Stimulated activated naive CD8-positive, alpha-beta T cell treated with anti-CD3 and anti-CD28 coated beads, Interleukin-15, Interleukin-2, amounts not matched to agents 100 ng/mL and 50 ng/mL, for 24 hours (primary cell): Measurements from ENCODE around the gene ENAH.
A peak's percentile ranks its signal among the peaks of the same experiment; 100 is the strongest.

Experiments
- H3K27ac Mint-ChIP-seq: one replicate; pipeline ENCODE4 v1.8.0; 2021; ENCODE audit warnings: mild to moderate bottlenecking, mixed read lengths
- H3K27me3 Mint-ChIP-seq: one replicate; pipeline ENCODE4 v1.8.0; 2021; ENCODE audit warnings: mixed read lengths
- H3K36me3 Mint-ChIP-seq: one replicate; pipeline ENCODE4 v1.8.0; 2021; ENCODE audit warnings: low read depth, mixed read lengths
- H3K4me1 Mint-ChIP-seq: one replicate; pipeline ENCODE4 v1.8.0; 2021; ENCODE audit warnings: low read depth, mixed read lengths
- H3K4me3 Mint-ChIP-seq: one replicate; pipeline ENCODE4 v1.8.0; 2021; ENCODE audit warnings: mild to moderate bottlenecking, mixed read lengths
- H3K9me3 Mint-ChIP-seq: one replicate; pipeline ENCODE4 v1.8.0; 2021; ENCODE audit warnings: mixed read lengths

Gene ENAH

GRCh38 chr1:225446981-225447615 is 205.8 kb downstream of the ENAH start:
- no peak overlapping the region for H3K4me3 Mint-ChIP-seq
- no peaks in the 10 kb centered on the region for H3K36me3 Mint-ChIP-seq
- no peaks in the 10 kb centered on the region for H3K27me3 Mint-ChIP-seq
- H3K27ac Mint-ChIP-seq = no peak overlapping the region
- H3K4me1 Mint-ChIP-seq = peaks cover 63% of the 10 kb centered on the region
- no peaks in the 10 kb centered on the region for H3K9me3 Mint-ChIP-seq

- Mint-ChIP-seq H3K27ac (peak overlapping the region; percentile 16), H3K36me3 (no peaks in the 10 kb centered on the region), H3K27me3 (no peaks in the 10 kb centered on the region), H3K9me3 (no peaks in the 10 kb centered on the region), H3K4me3 (no peak overlapping the region), H3K4me1 (peaks cover 68% of the 10 kb centered on the region)
Observed at GRCh38 chr1:225446595-225446960, 206.3 kb downstream of the ENAH start.

- Mint-ChIP-seq H3K36me3 (no peaks in the 10 kb centered on the region), H3K9me3 (no peaks in the 10 kb centered on the region), H3K27ac (peak overlapping the region; percentile 94), H3K27me3 (no peaks in the 10 kb centered on the region), H3K4me1 (peaks cover 67% of the 10 kb centered on the region), H3K4me3 (peak overlapping the region; percentile 67)
Observed at GRCh38 chr1:225445639-225446594, 207.0 kb downstream of the ENAH start.

- H3K27ac Mint-ChIP-seq = peak overlapping the region; percentile 45
- no peaks in the 10 kb centered on the region for H3K9me3 Mint-ChIP-seq
- H3K36me3 Mint-ChIP-seq = no peaks in the 10 kb centered on the region
- H3K4me1 Mint-ChIP-seq = peaks cover 56% of the 10 kb centered on the region
- no peak overlapping the region for H3K4me3 Mint-ChIP-seq
- no peaks in the 10 kb centered on the region for H3K27me3 Mint-ChIP-seq
Observed at GRCh38 chr1:225442123-225442505, 210.8 kb downstream of the ENAH start.

GRCh38 chr1:225441314-225442122 is 211.4 kb downstream of the ENAH start:
- Mint-ChIP-seq H3K27me3 (no peaks in the 10 kb centered on the region), H3K4me3 (no peak overlapping the region), H3K36me3 (no peaks in the 10 kb centered on the region), H3K4me1 (peaks cover 58% of the 10 kb centered on the region), H3K27ac (no peak overlapping the region), H3K9me3 (no peaks in the 10 kb centered on the region)

- Mint-ChIP-seq H3K9me3 (no peaks in the 10 kb centered on the region), H3K4me3 (no peak overlapping the region), H3K4me1 (peaks cover 58% of the 10 kb centered on the region), H3K27ac (no peak overlapping the region), H3K27me3 (no peaks in the 10 kb centered on the region), H3K36me3 (no peaks in the 10 kb centered on the region)
Observed at GRCh38 chr1:225440380-225441221, 212.3 kb downstream of the ENAH start.

GRCh38 chr1:225437710-225438437 is 215.0 kb downstream of the ENAH start:
- no peaks in the 10 kb centered on the region for H3K9me3 Mint-ChIP-seq
- H3K36me3 Mint-ChIP-seq = no peaks in the 10 kb centered on the region
- no peaks in the 10 kb centered on the region for H3K27me3 Mint-ChIP-seq
- H3K4me3 Mint-ChIP-seq = no peak overlapping the region
- peaks cover 40% of the 10 kb centered on the region for H3K4me1 Mint-ChIP-seq
- H3K27ac Mint-ChIP-seq = no peak overlapping the region
